OCI-LY7 (cell line): ENCODE measurements around the gene ALDH1L2. TPM values are rescaled to one million over a fixed set of nuclear protein-coding genes. Genes with fewer than 3 reads are reported as not detected.

Source experiments
- BruUV-seq: library from RNA; stranded (reverse); fragments of 400-500 nt; replicated peaks from 2 replicates; lab custom pipeline; 2021; lab: Mats Ljungman, UMichigan
- CTCF ChIA-PET: fragments of 300-600 bp; sonication (Branson Sonifier 250); formaldehyde crosslinking; loops from one replicate; lab custom pipeline; 2022; ENCODE audit warnings: antibody characterized with exemption; ENCODE audit not compliant: unreplicated experiment; lab: Charles Lee
- POLR2A ChIA-PET: fragments of 300-600 bp; sonication (Branson Sonifier 250); formaldehyde crosslinking; loops from one replicate; lab custom pipeline; 2022; ENCODE audit warnings: antibody characterized with exemption; lab: Charles Lee
- DNase-seq: peaks from one replicate; pipeline ENCODE4 v3.0.0-alpha.2; 2015; ENCODE audit warnings: low spot score
- H2AFZ ChIP-seq: fragments of 200-600 bp; sonication (generic), shearing (Covaris generic); 2 replicates; pipeline ENCODE4 v1.6.1; 2014; ENCODE audit warnings: mild to moderate bottlenecking, antibody characterized with exemption, low read length, moderate library complexity
- H3K27ac ChIP-seq: fragments of 200-600 bp; sonication (generic); 2 replicates; pipeline ENCODE4 v1.5.1; 2014; ENCODE audit warnings: mixed run types, low read depth, mild to moderate bottlenecking, moderate library complexity, low read length, inconsistent platforms; ENCODE audit not compliant: poor library complexity, severe bottlenecking
- H3K36me3 ChIP-seq: fragments of 200-600 bp; sonication (generic); 2 replicates; pipeline ENCODE4 v1.6.1; 2014; ENCODE audit warnings: mild to moderate bottlenecking, antibody characterized with exemption, low read length, moderate library complexity, mixed read lengths; ENCODE audit not compliant: insufficient read depth
- H3K4me1 ChIP-seq: fragments of 200-600 bp; sonication (generic); 2 replicates; pipeline ENCODE4 v1.5.1; 2014; ENCODE audit warnings: mild to moderate bottlenecking, low read length; ENCODE audit not compliant: insufficient read depth, poor library complexity, severe bottlenecking
- H3K4me2 ChIP-seq: fragments of 200-600 bp; sonication (generic); 2 replicates; pipeline ENCODE4 v1.6.1; 2014; ENCODE audit warnings: mild to moderate bottlenecking, low read length
- H3K4me3 ChIP-seq: fragments of 200-600 bp; sonication (generic); 2 replicates; pipeline ENCODE4 v1.5.1; 2014; ENCODE audit warnings: mild to moderate bottlenecking, low read depth, low read length; ENCODE audit not compliant: poor library complexity, severe bottlenecking
- H3K79me2 ChIP-seq: fragments of 200-600 bp; sonication (generic); 2 replicates; pipeline ENCODE4 v1.6.1; 2016; ENCODE audit warnings: low read depth, mild to moderate bottlenecking, low read length, moderate library complexity, mixed read lengths; ENCODE audit not compliant: insufficient read depth
- H3K9me2 ChIP-seq: fragments of 200-600 bp; sonication (generic); 2 replicates; pipeline ENCODE4 v1.6.1; 2016; ENCODE audit warnings: mild to moderate bottlenecking, low read length, mixed read lengths; ENCODE audit not compliant: insufficient read depth
- H3K9me3 ChIP-seq: fragments of 200-600 bp; sonication (generic); 2 replicates; pipeline ENCODE4 v1.6.1; 2014; ENCODE audit warnings: mild to moderate bottlenecking, mixed run types, low read length, mixed read lengths
- H4K20me1 ChIP-seq: fragments of 200-600 bp; sonication (generic); 2 replicates; pipeline ENCODE4 v1.6.1; 2014; ENCODE audit warnings: mild to moderate bottlenecking, antibody characterized with exemption, low read length, moderate library complexity, mixed read lengths; ENCODE audit not compliant: insufficient read depth
- EZH2phosphoT487 ChIP-seq: fragments of 200-600 bp; sonication (generic); IDR thresholded peaks from 2 replicates; pipeline ENCODE4 v1.6.1; 2018; ENCODE audit warnings: low read depth, borderline replicate concordance, mild to moderate bottlenecking, mixed run types, antibody characterized with exemption, low read length, moderate library complexity, mixed read lengths
- intact Hi-C: fragments of 100-400 bp; cut with micrococcal nuclease; formaldehyde crosslinking; loops from one replicate; pipeline ENCODE4 v1.10.0; 2022; ENCODE audit not compliant: unreplicated experiment
- total RNA-seq, 2 experiments: library from RNA; depleted of rRNA in 1 of 2; stranded (reverse); fragments of >200 nt in 1 of 2; shearing (Covaris generic) in 1 of 2; gene quantifications; 2 replicates each; pipeline ENCODE4 v1.2.3, GENCODE V29; 2014 to 2022
- TF ChIP-seq, protein P1 (sequence below): fragments of 200-600 bp; sonication (generic); conservative IDR thresholded peaks from 2 replicates; pipeline ENCODE4 v1.5.1; 2014; ENCODE audit warnings: mild to moderate bottlenecking, antibody characterized with exemption, low read length, moderate library complexity, mixed read lengths

Gene ALDH1L2
- total RNA-seq, 2 experiments from 2014 or later = 0.25 TPM; not detected in 1

DNA sequence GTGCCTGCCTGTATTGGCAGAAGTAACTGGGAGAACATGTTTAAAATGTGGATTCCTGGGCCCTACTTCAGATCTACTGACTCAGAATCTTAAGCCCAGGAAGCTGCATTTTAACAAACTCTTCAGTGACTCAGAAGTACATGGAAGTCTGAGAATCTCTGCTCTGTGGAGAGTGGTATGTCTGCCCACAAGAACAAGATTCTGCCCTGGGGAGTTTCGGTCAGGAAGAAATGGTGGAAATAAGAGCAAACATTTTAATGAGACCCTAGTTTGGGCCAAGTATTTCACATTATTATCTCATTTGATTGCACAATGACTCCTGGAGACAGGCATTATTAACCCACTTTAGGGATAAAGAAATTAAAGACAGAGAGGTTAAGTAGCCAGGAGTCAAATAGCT lies 8.2 kb downstream of the ALDH1L2 start:
- no peaks in the 10 kb centered on the region for H3K36me3 ChIP-seq
- BruUV-seq = no TSS peak
- ChIA-PET CTCF (no interaction called here), POLR2A (no interaction called here)
- intact Hi-C loops = no loop called here
- no peaks in the 10 kb centered on the region for H3K79me2 ChIP-seq
- peaks cover 18% of the 10 kb centered on the region for H3K4me1 ChIP-seq
- H3K4me2 ChIP-seq = no peak overlapping the region
- TF ChIP-seq, protein P1, sequence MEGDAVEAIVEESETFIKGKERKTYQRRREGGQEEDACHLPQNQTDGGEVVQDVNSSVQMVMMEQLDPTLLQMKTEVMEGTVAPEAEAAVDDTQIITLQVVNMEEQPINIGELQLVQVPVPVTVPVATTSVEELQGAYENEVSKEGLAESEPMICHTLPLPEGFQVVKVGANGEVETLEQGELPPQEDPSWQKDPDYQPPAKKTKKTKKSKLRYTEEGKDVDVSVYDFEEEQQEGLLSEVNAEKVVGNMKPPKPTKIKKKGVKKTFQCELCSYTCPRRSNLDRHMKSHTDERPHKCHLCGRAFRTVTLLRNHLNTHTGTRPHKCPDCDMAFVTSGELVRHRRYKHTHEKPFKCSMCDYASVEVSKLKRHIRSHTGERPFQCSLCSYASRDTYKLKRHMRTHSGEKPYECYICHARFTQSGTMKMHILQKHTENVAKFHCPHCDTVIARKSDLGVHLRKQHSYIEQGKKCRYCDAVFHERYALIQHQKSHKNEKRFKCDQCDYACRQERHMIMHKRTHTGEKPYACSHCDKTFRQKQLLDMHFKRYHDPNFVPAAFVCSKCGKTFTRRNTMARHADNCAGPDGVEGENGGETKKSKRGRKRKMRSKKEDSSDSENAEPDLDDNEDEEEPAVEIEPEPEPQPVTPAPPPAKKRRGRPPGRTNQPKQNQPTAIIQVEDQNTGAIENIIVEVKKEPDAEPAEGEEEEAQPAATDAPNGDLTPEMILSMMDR = no peak
- TF ChIP-seq EZH2phosphoT487 = no peak
- H3K9me3 ChIP-seq = no peaks in the 10 kb centered on the region
- no peak overlapping the region for H2AFZ ChIP-seq
- no peaks in the 10 kb centered on the region for H3K9me2 ChIP-seq
- no peak overlapping the region for H3K27ac ChIP-seq
- H4K20me1 ChIP-seq = no peaks in the 10 kb centered on the region
- DNase-seq = no peak
- H3K4me3 ChIP-seq = no peak overlapping the region

- Histone ChIP-seq H3K4me3 (peak overlapping the region; percentile 17), H3K79me2 (no peaks in the 10 kb centered on the region), H3K27ac (peak overlapping the region; percentile 56), H3K9me2 (no peaks in the 10 kb centered on the region), H3K36me3 (no peaks in the 10 kb centered on the region), H3K4me1 (peaks cover 29% of the 10 kb centered on the region), H4K20me1 (no peaks in the 10 kb centered on the region), H3K9me3 (no peaks in the 10 kb centered on the region), H2AFZ (peak overlapping the region; percentile 80), H3K4me2 (peak overlapping the region; percentile 51)
- intact Hi-C loops = no loop called here
- DNase-seq = peak; percentile 75
- TF ChIP-seq, protein P1 = no peak
- TF ChIP-seq EZH2phosphoT487 = no peak
- BruUV-seq = no TSS peak
- CTCF ChIA-PET = interaction anchor here (0.6 kb wide), 1 partner anchor 612 kb away, joined by 3 read pairs; no protein-coding TSS in a partner anchor
- POLR2A ChIA-PET = interaction anchor here (0.5 to 2.1 kb wide), 7 partner anchors 9 to 785 kb away, joined by 3 to 19 read pairs (median 4); partner anchors contain the start of gene WASHC4
Measured at GRCh38 chr12:105072888-105073488, 11.3 kb downstream of the ALDH1L2 start.

DNA sequence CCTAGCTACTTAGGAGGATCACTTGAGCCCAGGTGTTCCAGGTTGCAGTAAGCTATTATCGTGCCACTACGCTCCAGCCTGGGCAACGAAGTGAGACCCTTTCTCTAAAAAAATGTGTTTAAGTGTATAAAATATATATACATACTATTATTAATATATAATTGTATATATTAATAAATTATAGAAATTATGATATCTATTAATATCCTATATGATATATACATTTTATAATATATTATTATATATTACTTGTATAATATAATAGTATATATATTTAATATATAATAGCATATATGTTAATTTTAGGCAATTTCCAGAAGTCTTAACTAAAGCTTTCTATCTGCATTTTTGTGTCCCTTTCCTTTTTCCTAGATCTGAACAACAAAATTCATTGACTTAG lies 12.3 kb downstream of the ALDH1L2 start:
- Histone ChIP-seq H4K20me1 (no peaks in the 10 kb centered on the region), H3K4me3 (no peak overlapping the region), H3K36me3 (no peaks in the 10 kb centered on the region), H3K9me2 (no peaks in the 10 kb centered on the region), H3K4me1 (peaks cover 29% of the 10 kb centered on the region), H2AFZ (peak overlapping the region; percentile 80; the same call in 1 of the 2 replicates), H3K27ac (no peak overlapping the region), H3K4me2 (peak overlapping the region; percentile 51; the same call in 1 of the 2 replicates), H3K9me3 (no peaks in the 10 kb centered on the region), H3K79me2 (no peaks in the 10 kb centered on the region)
- no peak for TF ChIP-seq EZH2phosphoT487
- ChIA-PET CTCF (no interaction called here), POLR2A (interaction anchor here (0.9 to 1.8 kb wide), 2 partner anchors 8 to 36 kb away, joined by 5 to 14 read pairs; partner anchors contain the start of gene WASHC4)
- no TSS peak for BruUV-seq
- no peak for DNase-seq
- intact Hi-C loops = no loop called here
